NCI-H128 (cell line): Measurements from ENCODE around the gene SOSTDC1.

ENCODE experiments used
- DNase-seq: peaks from one replicate; lab custom pipeline; 2025; ENCODE audit not compliant: unreplicated experiment; lab: John Stamatoyannopoulos, UW

SOSTDC1 gene

GRCh38 chr7:16420649-16421332 lies 44.7 kb downstream of the SOSTDC1 start:
- DNase-seq, result peak; percentile 88

DNA sequence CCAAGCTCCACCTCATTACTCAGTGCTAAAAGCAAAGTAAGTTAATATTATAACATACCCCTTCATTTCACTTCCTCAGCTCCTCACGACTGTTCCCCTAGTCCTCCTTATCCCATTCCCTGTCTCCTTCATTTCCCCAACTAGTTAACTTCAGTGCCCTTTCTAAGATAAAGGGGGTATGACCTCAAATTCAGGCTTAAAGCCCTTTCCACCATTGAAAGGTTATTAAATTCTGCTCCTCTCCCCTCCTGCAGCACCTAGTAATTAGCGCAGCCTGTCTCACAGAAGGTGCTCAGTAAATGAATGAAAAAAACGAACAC lies 45.2 kb downstream of the SOSTDC1 start:
- DNase-seq, result no peak

DNA sequence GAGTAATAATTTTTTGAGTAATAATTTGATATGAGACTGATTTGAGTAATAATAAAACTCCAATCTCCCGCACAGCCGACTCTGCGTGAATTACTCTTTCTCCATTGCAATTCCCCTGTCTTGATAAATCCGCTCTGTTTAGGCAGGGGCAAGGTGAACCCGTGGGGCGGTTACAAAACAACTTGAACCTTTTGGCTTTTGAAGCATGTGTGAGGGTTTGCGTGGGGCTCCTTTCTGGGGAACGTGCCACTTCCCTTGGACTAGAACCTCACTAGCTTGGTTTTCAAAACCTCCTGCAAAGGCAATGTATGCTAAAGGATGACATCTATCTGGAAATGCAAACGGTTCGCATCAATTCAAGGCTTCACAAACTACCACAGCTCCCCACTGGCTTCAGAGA lies 45.7 kb downstream of the SOSTDC1 start:
- DNase-seq, result no peak

DNA sequence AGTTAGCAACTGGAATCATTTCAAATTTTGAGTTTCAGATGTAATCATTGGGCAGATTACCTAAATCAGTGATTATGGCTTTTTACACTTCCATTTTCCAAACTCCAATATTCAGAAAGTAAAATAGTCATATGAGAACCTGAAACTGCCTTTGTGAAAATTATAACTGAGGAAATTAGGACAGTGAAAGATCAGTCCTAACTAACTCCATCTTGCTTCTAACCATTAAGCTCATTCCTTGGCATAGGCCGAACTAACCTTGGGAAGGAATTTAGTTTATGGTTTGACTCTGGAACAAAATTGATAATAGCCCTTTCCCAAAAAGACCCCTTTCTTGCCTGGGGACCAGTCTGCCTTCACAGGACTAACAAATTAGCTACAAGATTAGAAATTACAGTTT lies 46.4 kb downstream of the SOSTDC1 start:
- DNase-seq, result no peak

DNA sequence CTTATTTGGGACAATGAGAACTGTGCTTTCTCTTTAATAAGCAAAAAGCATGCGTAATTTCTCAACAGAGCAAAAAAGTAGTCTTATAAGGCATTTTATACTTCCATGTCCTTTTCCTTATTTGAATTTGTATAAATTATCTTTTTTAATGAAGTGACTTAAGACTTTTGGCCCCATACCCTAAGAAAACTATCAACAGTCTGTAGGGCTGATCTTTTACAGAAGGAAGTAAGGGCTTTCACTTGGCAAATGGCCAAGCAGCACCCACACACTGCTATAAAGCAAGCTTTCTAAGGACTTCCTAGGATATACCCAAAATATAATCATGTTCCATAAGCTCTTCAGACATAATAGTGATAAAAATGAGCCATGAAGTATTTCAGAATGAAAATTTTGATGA lies 47.6 kb downstream of the SOSTDC1 start:
- no peak for DNase-seq

DNA sequence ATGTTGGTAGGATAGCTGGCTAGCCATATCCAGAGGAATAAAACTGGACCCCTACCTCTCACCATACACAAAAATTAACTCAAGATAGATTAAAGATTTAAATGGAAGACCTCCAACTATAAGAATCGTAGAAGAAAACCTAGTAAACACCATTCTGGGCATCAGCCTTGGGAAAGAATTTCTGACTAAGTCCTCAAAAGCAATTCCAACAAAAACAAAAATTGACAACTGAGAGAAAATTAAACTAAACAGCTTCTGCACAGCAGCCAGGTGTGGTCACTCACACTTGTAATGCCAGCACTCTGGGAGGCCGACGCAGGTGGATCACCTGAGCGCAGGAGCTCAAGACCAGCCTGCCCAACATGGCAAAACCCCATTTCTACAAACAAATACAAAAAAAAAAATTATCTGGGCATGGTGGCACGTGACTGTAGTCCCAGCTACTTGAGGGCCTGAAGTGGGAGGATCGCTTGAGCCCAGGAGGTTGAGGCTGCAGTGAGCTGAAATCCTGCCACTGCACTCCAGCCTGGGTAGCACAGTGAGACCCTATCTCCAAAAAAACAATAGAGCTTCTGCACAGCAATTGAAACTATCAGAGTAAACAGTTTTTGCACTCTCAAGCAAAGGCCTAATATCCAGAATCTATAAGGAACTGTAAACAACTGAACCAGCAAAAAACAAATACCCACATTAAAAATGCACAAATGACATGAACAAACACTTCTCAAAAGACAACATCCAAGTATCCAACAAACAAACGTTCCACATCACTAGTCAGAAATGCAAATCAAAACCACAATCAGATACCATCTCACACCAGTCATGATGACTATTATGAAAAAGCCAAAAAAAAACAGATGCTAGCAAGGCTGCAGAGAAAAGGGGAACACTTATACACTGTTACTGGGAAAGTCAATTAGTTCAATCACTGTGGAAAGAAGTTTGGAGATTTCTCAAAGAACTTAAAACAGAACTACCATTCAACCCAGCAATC lies 49.0 kb downstream of the SOSTDC1 start:
- DNase-seq, result no peak

DNA sequence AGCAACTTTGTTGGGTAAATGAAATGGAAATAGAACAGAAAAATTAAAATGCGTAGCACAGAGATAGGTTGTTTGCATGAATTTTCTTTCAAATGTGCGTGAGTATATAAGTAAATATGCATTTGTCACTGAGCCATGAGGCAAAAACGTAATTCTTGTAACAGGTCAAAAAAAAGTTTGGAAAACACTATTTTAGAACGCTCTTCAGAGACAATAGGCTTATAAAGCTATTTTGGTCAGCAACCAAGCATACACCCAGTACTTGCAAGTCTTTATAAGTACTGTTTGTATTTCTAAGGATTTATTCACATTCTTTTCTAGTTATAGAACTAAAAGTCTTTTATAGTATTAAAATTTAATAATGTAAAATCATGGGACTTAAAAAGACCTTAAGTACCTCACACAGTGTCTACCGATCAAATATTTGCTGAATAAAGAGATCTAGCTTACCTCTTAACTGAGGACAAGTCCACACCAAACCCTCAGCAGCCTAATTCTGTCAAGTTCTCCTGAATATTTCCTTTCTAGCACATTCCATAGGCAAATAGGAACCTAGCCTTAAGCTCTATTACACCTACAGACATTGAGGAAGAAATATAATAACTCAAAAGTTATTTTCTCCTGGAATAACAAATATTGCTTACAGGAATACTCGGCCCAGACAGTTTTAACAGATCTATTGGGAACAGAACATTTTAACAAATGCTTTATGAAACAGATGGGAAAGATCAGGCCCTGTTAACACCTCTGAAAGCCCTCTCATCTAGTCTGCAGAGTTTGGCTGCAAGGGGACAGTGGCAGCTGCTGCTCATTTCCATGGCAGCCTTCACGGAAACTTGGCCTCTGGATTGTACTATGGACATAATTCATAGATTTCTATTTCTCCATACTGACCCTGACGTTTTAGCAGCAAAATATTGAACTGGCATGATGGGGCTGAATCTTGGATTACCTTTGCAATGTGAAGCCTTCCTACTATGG lies 53.0 kb downstream of the SOSTDC1 start:
- DNase-seq, result no peak
